Measurements from ENCODE around the gene OR13J1. TPM values are rescaled to one million over a fixed set of nuclear protein-coding genes. Genes with fewer than 3 reads are reported as not detected.
A peak's percentile ranks its signal among the peaks of the same experiment; 100 is the strongest.

The OR13J1 gene
- total RNA-seq (ENCODE audit: unreplicated experiment): not detected
- long read RNA-seq: 0 reads

- no peak within 1 kb of the TSS for H3K4me3 Mint-ChIP-seq (ENCODE audit: unreplicated experiment)
- no peaks in the 10 kb centered on the region for H3K9me3 Mint-ChIP-seq (ENCODE audit: unreplicated experiment)
- DNase-seq (ENCODE audit: low spot score): no peak
- TF ChIP-seq CTCF (IDR thresholded peaks at IDR 0.05; ENCODE audit: unreplicated experiment): no peak
- H3K4me1 Mint-ChIP-seq (ENCODE audit: unreplicated experiment): peaks cover 4% of the 10 kb centered on the region
- no peak within 1 kb of the TSS for H3K27ac Mint-ChIP-seq (ENCODE audit: unreplicated experiment)
- no peaks in the 10 kb centered on the region for H3K36me3 Mint-ChIP-seq (ENCODE audit: low read depth, unreplicated experiment)
- H3K27me3 Mint-ChIP-seq (ENCODE audit: unreplicated experiment): peaks cover 8% of the 10 kb centered on the region
Measured at GRCh38 chr9:35870351-35870923, at the start of gene OR13J1. Gene OR13J1 (minus strand): TSS chr9:35870401. CDS start chr9:35870401, 0 bp downstream.

GRCh38 chr9:35919212-35920008 lies 49.2 kb upstream of the OR13J1 start:
- no peak for DNase-seq (ENCODE audit: low spot score)
- Mint-ChIP-seq H3K4me3 (ENCODE audit: unreplicated experiment) (no peak overlapping the region), H3K27me3 (ENCODE audit: unreplicated experiment) (peaks cover 17% of the 10 kb centered on the region), H3K9me3 (ENCODE audit: unreplicated experiment) (no peaks in the 10 kb centered on the region), H3K4me1 (ENCODE audit: unreplicated experiment) (peaks cover 54% of the 10 kb centered on the region), H3K27ac (ENCODE audit: unreplicated experiment) (peak overlapping the region; percentile 92), H3K36me3 (ENCODE audit: low read depth, unreplicated experiment) (no peaks in the 10 kb centered on the region)
- no peak for TF ChIP-seq CTCF (IDR thresholded peaks at IDR 0.05; ENCODE audit: unreplicated experiment)

GRCh38 chr9:35918780-35919179 lies 48.6 kb upstream of the OR13J1 start:
- H3K27ac Mint-ChIP-seq (ENCODE audit: unreplicated experiment): peak overlapping the region; percentile 92

GRCh38 chr9:35917261-35917660 lies 47.1 kb upstream of the OR13J1 start:
- peak overlapping the region; percentile 64 for H3K4me3 Mint-ChIP-seq (ENCODE audit: unreplicated experiment)
- peak overlapping the region; percentile 69 for H3K27ac Mint-ChIP-seq (ENCODE audit: unreplicated experiment)
- H3K27me3 Mint-ChIP-seq (ENCODE audit: unreplicated experiment): peaks cover 16% of the 10 kb centered on the region
- H3K4me1 Mint-ChIP-seq (ENCODE audit: unreplicated experiment): peaks cover 45% of the 10 kb centered on the region
- no peak for DNase-seq (ENCODE audit: low spot score)
- H3K36me3 Mint-ChIP-seq (ENCODE audit: low read depth, unreplicated experiment): peaks cover 3% of the 10 kb centered on the region
- no peaks in the 10 kb centered on the region for H3K9me3 Mint-ChIP-seq (ENCODE audit: unreplicated experiment)
- TF ChIP-seq CTCF (IDR thresholded peaks at IDR 0.05; ENCODE audit: unreplicated experiment): no peak

More at GRCh38 chr9:35918780-35919179, 48.6 kb upstream of the OR13J1 start:
- TF ChIP-seq CTCF (IDR thresholded peaks at IDR 0.05; ENCODE audit: unreplicated experiment): no peak
- Mint-ChIP-seq H3K4me3 (ENCODE audit: unreplicated experiment) (no peak overlapping the region), H3K36me3 (ENCODE audit: low read depth, unreplicated experiment) (no peaks in the 10 kb centered on the region), H3K4me1 (ENCODE audit: unreplicated experiment) (peaks cover 52% of the 10 kb centered on the region), H3K27me3 (ENCODE audit: unreplicated experiment) (peaks cover 17% of the 10 kb centered on the region), H3K9me3 (ENCODE audit: unreplicated experiment) (no peaks in the 10 kb centered on the region)
- DNase-seq (ENCODE audit: low spot score): no peak
